GM19395 (cell line): Measurements from ENCODE around the gene GRID1.

Experiments used
- ATAC-seq: cut with Tn5 transposase; IDR thresholded peaks from one replicate; pipeline ENCODE4 v1.9.1; 2021; ENCODE audit warnings: mild to moderate bottlenecking, moderate library complexity; ENCODE audit not compliant: unreplicated experiment

The GRID1 gene

DNA sequence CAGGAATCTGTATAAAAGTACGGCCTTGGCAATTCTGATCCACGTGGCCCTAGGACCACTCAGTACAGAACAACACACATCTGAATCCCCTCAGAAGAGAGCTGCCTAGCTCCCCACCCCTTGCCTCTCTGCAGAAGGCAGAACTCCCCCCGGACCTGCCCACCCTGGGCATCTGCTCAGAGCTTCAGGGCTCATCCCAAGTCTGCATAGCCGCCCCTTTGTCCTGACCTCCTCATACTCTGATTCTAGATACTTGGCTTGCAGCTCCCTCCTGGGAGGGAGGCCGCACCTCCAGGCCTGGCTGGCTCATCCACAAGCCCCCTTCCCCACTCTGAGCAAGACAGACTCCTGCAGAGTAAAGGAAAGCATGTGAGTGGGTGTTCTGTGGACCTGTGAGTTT is 49.6 kb downstream of the GRID1 start:
- ATAC-seq, result no peak

DNA sequence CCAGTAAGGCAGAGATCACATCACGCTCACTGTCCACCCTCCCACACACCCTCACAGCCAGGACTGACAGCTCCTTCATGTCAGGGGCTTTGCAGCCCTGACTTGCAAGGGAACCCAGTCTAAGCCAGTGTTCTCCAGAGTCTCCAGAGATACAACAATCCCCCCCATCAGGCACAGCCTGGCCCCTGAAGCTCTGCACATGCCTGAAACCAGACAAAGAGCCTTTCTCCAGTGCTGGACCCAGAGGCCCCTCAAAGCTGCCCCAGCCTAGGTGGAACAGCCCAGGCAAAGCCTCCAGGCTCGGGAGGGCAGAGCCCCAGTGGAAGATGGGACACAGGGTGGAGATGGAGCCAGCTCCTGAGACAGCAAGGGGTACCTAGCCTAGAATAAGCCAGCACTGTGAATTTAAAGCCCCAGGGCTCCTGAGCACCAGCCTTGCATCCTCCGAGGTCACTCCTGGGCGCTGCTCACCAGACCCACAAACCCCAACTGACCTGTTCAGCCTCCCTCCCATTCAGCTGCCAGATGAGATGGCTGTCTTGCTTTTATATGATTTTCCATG is 50.2 kb downstream of the GRID1 start:
- no peak for ATAC-seq

DNA sequence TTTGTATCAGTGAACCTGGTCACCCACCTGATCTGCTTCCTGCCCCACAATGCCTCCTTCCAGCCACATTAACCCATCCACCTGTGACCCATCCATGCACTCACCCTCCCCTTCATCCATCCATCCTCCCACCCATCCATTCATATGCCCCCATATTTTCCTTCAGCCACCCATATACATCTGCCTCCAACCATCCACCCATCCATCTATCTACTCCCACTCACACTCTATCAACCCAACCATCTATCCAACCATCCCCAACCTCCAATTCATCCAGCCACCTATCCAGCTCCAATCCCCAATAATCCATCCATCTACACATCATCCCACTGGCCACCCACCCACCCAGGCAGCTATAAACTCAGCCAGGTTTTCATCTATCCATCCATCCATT is 51.0 kb downstream of the GRID1 start:
- no peak for ATAC-seq

DNA sequence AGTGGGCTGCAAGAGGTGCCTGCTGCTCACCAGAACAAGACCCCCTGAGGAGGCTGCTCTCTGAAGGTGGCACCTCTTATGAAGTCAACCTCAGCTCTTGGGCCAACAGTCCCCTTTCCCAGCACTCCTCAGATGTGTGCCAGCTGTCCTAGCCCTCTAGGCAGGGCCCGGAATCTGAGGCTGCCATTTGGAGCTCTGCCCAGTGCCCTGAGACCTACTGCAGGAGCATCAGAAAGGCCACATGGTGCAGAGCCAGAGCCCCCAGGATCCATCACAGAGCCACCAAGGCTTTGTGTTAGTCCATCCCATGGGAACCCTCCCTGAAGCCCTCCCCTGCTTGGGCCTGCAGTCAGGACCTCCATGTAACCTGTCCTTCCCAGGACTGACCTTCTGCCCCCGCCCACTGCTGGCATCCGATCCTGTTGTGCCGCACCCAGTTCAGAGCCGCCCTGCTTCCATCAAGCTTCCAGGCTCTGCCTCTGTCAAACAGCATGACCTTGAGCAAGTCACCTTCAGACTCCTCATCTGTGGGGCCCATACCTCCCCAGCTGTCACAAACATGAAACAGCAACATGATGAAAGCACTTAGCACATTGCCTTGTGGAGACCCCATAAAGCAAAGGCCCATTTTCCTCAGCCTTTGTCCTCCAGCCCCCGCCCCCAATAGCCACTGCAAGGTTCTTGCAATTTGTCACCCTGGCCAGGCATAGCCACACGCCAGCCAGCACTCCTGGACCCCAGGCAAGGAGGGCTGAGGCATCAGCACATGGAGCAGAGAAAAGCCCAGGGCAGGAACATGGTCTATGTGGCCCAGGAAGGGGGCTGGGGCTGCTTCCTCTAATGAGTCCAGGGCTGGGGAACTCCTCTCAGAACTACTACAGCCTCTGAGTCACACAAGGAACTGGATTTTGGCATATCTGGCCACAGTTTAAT is 51.7 kb downstream of the GRID1 start:
- no peak for ATAC-seq

DNA sequence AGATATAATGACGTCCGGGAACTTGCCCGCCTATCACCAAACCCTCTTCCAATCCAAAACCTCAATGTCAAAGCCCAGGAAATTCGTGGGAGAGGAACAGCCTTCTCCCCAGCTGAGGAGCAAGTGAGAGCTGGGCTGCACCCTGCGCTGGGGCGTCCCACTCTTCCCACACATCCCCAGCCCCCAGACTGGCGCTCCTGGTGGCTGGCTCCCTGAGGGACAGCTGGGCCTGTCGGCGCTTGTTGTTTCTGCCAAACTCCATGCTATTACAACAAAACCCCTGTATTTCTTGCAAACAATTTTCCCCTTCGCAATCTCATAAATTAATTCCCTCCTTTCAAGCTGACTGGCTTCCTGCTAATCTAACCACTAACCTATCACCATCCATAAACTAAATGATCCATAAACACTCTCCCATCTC is 53.0 kb downstream of the GRID1 start:
- no peak for ATAC-seq

DNA sequence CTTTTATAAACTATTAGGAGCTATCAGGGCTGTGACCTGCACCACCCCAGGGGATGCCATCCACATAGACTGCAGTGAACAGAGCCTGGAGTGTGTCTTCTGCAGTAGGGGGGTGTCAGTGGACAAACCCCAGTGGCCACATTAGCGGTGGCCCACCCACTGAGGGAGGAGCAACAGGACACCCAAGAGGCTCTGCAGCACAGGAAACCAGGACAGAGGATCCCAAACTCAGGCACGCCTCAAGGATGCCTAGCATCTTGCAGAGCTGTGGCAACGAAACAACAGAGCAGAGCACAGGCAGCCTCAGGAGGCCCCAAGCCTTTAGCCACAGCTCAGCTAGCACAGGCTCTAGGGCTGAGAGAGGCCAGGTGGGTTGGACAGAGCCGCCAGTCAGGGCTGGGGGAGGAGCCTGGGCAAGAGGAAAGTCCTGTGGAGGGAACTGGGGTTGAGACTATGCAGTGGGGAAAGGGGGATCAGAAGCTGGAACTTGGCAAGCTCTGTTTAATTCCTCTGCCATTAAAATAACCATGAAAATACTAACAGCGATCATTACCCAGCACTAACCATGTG is 53.8 kb downstream of the GRID1 start:
- ATAC-seq, result no peak

DNA sequence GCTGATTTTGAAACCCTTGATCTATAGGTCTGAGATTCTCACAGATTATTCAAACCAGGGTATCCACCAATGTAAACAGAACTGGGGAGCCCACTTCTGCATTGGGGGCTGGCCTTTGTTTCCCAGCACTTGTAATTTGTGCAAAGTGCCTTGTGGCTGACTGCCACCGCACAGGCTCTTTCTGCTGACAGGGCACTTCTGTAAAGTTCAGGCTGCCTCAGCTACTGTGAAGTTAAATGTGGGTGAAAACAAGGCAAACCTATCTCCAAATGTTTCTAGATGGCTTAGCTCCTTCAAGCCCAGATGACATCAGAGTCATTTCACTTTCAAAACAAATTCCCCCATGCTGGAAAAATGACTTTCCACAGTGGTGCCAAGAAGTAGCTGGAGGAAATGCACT is 54.7 kb downstream of the GRID1 start:
- no peak for ATAC-seq

DNA sequence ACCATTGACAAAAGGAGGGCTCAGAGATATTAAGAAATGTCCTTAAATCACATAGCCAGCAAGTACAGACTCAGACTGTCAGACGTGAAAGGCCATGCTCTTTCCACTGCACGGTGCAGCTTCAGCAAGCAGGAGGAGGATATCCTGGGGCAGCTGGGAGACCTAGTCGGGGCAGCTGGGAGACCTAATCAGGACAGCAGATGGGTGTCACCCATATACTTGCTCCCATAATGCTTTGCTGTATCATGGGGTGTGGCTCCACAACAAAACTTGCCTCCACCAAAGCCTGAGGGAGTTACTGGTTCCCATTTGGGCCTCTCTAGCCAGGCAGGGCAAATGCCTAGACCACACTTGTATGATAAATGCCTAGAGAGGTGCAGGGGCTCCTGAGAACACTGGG is 55.4 kb downstream of the GRID1 start:
- no peak for ATAC-seq

DNA sequence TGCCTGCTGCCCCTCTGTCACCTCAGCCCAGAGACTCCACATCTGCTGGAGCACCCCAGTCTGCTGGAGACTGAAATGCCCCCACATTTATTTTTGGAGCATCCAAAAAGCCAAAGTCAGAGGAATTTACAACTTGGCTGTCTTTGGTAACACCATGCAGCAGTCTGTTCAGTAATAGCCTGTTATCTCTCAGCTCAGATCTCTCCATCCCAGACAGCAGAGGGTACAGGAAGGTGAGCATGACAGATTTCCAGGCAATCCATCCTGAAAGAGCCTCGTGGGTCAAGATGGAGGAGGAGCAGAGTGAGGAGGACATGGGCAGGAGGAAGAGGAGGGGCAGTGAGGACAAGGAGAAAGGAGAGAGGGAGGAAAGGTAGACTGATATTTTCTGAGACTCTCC is 55.9 kb downstream of the GRID1 start:
- no peak for ATAC-seq

DNA sequence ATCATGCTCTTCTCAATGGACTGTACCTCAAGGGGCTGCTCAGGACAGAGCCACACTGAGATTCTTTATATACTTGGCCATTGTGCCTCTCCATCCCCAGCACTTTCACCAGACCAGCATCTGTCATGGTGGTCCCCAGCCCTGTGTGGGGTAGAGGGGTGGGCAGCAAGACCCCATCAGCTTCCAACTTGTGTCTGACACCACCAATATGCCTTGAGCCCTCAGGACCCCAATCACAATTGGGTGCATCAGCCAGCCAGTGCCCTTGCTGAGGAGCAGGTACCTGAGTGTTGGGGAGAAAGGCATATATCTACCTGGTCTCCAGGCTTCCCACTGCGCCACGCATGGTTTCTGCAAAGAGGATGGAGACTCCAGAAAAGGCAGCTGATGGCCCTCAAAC is 56.3 kb downstream of the GRID1 start:
- no peak for ATAC-seq

DNA sequence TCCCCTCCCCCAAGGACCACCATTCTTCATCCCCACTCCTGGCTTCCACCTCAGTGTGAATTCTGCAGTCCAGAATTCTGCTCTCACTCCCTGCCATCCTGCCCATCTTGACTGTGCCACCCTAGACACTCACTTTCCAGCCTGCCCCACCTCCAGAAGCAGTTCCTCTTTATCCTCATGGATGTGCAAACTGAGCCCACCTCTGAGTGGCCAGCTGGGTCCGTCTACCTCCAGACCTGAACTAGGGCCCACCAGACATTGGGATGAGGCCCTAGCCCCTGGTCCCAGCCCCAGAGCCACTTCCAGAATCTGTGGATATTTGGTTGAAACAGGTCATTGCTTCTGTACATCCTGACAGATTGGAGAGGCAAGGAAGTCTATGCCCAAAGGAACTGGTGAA is 58.5 kb downstream of the GRID1 start:
- ATAC-seq, result no peak

DNA sequence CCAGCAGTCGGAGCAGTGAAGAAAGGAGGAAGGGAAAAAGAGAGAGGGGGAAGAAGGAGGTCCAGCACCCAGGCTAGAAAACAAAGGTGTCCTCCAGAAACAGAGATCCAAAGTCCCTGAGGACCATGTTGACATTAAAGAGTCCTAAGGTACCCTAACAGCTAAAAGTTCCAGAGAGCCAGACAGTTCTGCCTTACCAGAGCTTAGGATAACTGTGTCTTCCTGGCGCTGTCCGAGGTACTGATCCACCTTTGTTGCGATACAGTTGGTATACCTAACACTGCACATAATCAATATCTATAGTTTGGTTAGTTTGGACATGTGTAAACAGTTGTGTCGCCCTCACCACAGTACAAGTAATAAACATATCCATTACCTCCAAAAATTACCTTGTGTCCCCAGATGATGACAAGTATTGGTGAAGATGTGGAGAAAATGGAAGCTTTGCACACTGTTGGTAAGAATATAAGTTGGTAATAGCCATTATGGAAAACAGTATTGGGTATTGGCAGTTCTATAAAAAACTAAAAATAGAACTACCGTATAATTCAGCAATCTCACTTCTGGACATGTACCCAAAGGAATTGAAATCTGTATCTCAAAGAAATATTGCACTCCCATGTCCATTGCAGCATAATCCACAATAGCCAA is 59.8 kb downstream of the GRID1 start:
- ATAC-seq, result no peak

DNA sequence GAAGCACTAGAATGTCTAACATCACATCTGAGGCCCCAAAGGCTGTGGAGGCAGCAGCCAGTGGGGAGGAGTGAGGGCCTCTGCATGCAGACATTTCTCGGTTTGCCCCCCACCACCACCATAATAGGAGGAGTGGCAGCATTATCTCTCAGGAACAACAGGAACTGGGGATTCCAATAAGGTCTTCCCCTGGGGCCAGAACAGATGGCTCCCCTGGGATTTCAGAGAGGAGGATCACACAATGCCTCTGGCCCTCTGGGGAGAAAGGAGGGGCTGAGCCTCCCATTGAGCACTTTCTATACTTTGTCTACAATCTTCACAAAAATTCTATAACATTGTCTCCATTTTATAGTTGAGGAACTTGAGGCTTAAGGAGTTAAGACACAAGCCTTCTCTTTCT is 61.1 kb downstream of the GRID1 start:
- ATAC-seq, result no peak

DNA sequence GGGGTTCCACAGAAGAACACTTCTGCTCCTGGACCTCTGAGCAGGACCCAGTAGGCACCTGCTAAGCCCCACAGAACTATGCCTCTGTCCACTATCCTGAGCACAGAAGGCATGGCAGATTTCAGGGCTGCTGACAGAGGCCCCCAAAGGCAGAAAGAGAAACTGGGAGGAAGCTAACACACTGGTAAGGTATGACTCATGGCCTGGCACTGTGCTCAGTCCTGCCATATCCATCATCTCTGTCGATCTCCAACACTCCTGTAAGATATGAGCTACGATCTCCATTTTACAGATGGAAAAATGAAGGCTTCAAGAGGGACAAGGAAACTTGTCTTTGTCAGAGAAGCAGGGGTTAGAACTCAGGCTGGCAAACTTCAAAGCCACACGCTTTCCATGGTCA is 62.2 kb downstream of the GRID1 start:
- ATAC-seq, result no peak

DNA sequence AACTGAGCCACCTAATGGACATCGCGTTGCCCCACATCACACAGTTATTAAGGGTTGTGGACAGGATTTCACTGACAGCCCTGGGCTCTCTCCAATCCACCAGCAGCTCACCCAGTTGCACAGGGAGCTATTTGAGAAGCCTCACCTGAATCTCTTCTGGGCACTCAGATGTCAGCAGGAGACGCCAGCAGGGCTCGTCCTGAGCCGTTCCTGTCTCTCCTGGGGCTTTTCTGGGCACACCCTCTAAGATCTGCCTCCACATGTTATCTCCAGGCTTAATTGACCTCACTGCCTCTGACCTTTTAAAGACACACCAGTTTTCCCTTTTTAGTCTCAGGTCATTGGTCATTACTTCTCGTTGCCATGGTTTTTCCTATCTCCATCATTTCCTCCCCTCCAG is 63.0 kb downstream of the GRID1 start:
- no peak for ATAC-seq

DNA sequence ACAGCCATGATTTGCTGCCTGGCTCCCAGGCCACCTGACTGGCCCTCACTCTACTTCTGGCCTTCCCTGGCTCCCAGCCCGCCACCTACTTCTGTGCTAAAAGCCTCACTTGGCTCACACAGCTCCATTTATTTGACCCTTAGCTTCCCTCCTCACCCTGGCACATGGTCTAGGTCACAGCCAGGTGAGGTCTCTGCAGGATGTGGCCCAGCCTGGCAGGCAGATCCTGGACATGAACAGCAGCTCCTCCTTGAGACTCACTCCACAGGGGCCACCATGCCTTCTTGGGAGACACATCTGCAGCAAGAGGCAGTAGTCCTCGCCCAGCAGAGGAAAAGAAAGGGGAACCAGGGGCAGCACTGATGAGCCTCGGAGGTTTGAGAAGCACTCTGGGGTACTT is 64.6 kb downstream of the GRID1 start:
- ATAC-seq, result no peak

DNA sequence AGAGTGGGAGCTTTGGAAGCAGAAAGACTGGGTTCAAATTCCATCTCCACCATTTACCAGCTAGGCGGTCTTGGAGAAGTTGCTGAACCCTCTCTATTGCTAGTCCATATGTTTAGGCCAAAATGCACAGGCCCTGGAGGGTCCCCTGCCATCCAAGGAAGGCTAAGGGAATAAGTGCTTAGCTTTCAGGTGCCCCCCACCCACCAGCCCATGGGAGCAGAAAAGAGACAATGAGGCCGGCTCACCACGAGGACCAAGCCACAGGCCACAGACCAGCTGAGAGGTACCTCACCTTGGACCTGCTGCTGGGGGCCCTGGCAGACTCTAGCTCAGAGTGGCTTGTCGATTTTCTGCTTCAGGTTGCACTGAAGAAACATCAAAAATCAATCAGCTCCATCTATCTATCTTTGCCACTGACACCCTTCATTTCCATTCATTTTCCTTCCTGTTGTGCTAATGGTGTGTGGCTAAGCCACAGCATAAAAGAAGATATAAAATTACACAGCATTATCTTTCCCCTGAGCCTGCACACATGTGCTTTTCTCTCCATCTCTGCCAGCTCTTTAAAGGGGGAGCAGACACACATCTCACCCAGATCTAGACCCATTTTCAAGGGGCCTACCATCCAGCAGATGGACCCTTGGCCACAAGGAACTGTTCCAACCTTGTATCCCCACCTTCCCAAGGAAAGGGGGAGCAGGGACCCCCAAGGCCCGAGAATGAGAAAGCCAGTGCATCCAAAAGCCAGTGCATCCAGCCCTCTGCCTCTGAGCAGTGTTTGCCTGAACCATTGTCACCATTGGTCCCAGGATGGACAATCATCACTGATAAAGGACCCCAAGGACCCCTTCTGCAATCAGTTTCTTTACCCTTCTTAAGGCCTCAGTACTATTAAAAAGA is 65.4 kb downstream of the GRID1 start:
- ATAC-seq, result no peak

DNA sequence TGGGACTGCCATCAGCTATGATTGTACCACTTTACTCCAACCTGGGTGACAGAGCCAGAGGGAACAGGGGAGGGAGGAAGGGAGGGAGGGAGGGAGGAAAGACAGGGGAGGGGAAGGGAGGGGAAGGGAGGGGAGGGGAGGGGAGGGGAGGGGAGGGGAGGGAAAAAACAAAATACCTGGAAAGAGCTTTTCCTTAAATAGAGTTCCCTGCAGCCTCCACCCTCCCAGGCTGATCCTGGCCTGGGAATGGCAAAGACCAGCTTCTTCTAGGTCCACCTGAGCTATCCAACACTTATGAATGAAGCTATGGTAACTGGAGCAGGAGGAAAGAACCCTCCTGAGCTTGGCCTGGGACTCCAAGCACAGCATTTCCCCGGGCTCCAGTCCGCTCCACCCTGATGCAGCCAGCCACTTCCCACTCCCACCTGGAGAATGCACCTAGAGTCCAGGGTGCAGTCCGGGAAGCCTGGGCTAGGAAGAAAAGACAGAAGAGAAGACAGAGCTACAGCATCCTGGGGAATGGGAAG is 66.1 kb downstream of the GRID1 start:
- no peak for ATAC-seq

DNA sequence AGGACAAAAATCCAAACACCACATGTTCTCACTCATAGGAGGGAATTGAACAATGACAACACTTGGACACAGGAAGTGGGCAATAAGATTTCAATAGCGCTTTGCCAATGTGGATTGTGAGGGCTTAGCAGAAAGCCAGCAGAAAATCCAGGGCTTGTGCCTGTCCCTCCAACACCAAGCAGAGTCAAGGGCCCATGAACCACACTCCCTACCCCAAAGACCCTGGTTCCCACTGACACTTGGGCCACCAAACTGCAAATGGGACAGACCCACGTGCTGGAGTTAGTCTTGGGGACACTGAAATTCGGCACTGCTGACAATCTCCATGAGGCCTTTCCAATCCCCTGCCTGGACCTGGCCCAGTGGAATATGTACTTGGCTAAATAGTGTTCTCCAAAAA is 67.0 kb downstream of the GRID1 start:
- no peak for ATAC-seq

DNA sequence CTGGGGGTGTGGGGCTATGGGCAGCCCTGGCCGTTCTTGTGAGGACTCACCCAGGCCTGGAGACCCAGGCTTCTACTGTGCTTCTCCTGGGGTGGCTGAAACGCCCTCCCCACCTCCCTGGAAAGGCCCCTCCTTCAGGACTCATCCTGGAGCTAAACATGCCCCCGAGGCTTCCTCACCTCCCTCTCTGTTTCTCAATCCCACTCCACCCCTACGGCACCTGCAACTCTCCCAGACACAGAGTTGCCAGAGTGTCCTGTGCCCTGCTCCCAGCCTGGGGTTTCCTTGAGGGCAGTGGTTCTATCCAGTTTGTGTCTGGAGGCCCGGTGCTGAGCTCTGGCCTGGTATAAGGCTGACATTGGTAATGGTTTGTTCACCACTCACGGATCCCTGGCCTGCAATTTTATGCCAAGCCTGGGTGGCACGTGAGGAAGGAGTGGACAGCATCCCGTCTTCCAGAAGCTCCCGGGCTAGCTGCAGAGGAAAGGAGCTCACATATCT is 68.0 kb downstream of the GRID1 start:
- ATAC-seq, result no peak
